Kidney epithelial cell (primary cell): Measurements from ENCODE around the gene PRDM10. TPM values are rescaled to one million over a fixed set of nuclear protein-coding genes. Genes with fewer than 3 reads are reported as not detected.
"Not testable (repeated sequence)": the region's sequence is repeated elsewhere in the genome, so short reads cannot be mapped to it uniquely, and the experiment has no call there.

ENCODE experiments used
- DNase-seq: peaks from one replicate; pipeline ENCODE4 v3.0.0-alpha.2; 2010; ENCODE audit warnings: low read depth
- H3K27me3 ChIP-seq: 2 replicates; pipeline ENCODE4 v1.6.0; 2011; ENCODE audit warnings: low read length; ENCODE audit not compliant: control insufficient read depth, insufficient read depth
- H3K36me3 ChIP-seq: 2 replicates; pipeline ENCODE4 v1.5.1; 2011; ENCODE audit warnings: low read length; ENCODE audit not compliant: control insufficient read depth, insufficient read depth
- H3K4me3 ChIP-seq: 2 replicates; pipeline ENCODE4 v1.5.1; 2011; ENCODE audit warnings: low read depth, mild to moderate bottlenecking, control low read depth, low read length
- total RNA-seq: library from RNA; depleted of rRNA; stranded (reverse); fragments of >200 nt; gene quantifications from 2 replicates; pipeline ENCODE4 v1.2.3, GENCODE V29; 2015
- TF ChIP-seq, protein P1 (sequence below): IDR thresholded peaks from 2 replicates; pipeline ENCODE4 v1.5.1; 2011; ENCODE audit warnings: mild to moderate bottlenecking, moderate library complexity, low read length, control low read depth, inconsistent platforms; ENCODE audit not compliant: insufficient read depth, poor library complexity, severe bottlenecking

PRDM10 gene
- total RNA-seq, 1 donor from 2014 or later: 7.1 TPM

DNA sequence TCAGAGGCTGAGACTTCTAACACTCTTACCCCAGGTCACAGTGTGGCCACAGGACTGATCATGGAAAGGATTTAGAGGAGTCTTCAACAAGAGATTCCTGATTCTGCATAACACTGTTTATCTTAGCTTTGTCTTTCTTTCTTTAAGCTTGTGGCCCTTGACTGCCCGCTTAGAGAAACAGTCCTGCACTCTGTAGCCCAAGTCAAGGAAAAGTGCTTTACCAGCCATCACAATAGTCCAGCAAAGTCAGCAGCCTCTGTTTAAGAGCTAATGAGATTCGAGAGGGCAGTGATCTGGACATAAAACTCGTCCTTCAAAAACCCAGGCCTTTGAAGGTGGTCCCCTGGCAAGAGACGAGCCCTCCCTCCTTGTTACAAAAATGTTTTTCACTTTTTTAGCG lies 30.0 kb downstream of the PRDM10 start:
- H3K4me3 ChIP-seq: no peak overlapping the region
- no peaks in the 10 kb centered on the region for H3K36me3 ChIP-seq
- no peak for DNase-seq
- TF ChIP-seq, protein P1, sequence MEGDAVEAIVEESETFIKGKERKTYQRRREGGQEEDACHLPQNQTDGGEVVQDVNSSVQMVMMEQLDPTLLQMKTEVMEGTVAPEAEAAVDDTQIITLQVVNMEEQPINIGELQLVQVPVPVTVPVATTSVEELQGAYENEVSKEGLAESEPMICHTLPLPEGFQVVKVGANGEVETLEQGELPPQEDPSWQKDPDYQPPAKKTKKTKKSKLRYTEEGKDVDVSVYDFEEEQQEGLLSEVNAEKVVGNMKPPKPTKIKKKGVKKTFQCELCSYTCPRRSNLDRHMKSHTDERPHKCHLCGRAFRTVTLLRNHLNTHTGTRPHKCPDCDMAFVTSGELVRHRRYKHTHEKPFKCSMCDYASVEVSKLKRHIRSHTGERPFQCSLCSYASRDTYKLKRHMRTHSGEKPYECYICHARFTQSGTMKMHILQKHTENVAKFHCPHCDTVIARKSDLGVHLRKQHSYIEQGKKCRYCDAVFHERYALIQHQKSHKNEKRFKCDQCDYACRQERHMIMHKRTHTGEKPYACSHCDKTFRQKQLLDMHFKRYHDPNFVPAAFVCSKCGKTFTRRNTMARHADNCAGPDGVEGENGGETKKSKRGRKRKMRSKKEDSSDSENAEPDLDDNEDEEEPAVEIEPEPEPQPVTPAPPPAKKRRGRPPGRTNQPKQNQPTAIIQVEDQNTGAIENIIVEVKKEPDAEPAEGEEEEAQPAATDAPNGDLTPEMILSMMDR: no peak
- no peaks in the 10 kb centered on the region for H3K27me3 ChIP-seq

DNA sequence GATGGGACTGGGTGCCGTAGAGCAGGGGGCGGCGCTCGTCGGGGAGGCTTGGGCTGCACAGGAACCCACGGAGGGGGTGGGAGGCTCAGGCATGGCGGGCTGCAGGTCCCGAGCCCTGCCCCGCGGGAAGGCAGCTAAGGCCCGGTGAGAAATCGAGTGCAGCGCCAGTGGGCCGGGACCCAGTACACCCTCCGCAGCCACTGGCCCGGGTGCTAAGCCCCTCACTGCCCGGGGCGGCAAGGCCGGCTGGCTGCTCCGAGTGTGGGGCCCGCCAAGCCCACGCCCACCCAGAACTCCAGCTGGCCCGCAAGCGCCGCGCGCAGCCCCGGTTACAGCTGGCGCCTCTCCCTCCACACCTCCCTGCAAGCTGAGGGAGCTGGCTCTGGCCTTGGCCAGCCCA lies 30.8 kb downstream of the PRDM10 start:
- DNase-seq, H3K27me3 ChIP-seq, H3K36me3 ChIP-seq, H3K4me3 ChIP-seq: not testable (repeated sequence)

DNA sequence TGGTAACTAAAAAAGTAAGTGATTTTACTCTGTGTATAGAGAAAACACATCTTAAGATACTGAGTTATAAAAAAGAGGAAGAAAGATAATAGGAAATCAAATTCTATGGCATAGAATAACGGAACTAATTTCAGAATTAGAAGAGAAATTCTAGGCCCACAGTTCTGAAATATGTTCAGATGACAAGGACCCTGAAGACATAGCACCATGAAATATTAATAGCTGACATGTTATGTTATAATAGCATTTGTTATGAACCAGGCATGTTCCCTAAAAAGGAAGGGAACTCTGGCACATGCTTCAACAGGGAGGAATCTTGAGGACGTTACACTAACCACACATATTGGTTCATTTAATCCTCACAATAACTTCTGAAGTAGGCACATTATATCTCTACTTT lies 32.7 kb downstream of the PRDM10 start:
- Histone ChIP-seq H3K36me3 (no peaks in the 10 kb centered on the region), H3K4me3 (no peak overlapping the region), H3K27me3 (no peaks in the 10 kb centered on the region)
- TF ChIP-seq, protein P1: no peak
- DNase-seq: no peak

DNA sequence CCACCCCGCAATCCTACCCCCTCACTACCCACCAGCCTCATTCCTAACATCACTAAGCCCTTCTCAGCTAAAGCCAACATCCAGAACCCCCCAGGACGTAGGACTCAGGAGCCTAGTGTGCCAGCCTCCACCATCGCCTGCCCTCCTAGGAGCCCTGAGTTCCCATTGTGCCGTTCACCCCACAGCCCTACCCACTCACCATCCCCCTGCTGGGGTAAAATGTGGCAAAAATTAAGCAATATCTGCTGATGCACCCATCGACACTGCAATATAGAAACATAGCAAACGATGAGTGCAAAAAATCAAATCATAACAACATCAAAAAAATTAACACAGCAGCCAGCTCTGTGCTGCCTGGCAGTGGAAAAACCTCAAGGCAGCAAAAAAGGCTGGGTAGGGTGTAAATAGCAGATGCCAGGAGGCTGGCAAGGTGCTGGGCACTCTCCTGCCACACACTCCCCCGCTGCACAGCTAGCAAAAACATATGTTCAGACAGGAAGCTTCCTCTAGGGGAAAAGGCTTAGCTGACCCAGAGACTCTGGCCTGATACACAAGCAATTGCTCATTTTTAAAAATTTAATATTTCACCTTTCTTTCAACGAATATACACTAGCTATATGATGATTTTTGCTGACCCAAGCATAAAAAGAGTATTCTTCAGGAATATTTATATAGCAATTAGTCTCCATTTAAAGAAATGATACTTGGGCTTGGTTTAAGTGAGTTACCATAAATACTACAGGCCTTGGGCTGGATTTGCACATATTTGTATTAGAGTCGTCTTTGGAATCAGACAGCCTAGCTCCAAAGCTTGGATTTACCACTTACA lies 33.8 kb downstream of the PRDM10 start:
- DNase-seq: no peak
- TF ChIP-seq, protein P1: no peak
- Histone ChIP-seq H3K4me3 (no peak overlapping the region), H3K27me3 (no peaks in the 10 kb centered on the region), H3K36me3 (no peaks in the 10 kb centered on the region)

DNA sequence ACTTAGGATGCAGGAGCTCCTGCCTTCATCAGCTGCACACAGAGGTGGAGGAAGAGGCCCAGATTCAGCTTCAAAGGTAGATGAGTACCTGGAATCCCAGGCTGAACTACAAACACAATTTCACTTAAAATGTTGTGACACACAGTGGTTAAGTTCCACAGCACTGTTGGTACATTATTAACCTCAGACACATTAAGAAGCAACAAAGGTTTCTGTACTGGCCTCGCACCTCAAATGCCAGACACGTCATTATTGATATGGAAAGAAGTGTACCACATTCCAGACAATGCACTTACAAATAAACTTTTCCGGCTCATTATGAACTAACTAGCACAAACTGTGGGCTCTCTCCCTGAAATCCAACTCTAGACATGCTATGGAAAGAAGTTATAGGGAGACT lies 34.6 kb downstream of the PRDM10 start:
- Histone ChIP-seq H3K4me3 (no peak overlapping the region), H3K36me3 (no peaks in the 10 kb centered on the region), H3K27me3 (no peaks in the 10 kb centered on the region)
- TF ChIP-seq, protein P1: no peak
- no peak for DNase-seq

DNA sequence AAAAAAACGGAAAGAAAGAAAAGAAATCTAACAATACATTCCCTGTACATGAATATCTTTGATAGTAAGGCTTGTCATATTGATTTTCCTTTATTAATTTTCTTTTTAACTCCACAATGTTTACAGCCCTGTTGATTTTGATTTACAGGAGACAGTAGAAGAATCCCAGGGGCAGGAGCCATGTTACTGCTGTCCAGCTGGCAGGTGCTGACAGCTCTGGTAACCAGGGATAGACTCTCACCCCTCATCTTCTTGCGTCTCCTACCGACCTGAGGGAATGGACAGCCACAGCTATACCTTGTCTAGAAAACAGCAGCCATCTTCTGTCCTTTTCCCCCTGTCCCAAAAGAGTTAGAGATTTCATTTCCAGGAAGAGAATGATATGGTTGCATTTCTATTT lies 37.4 kb downstream of the PRDM10 start:
- Histone ChIP-seq H3K36me3 (no peaks in the 10 kb centered on the region), H3K27me3 (no peaks in the 10 kb centered on the region), H3K4me3 (no peak overlapping the region)
- TF ChIP-seq, protein P1: no peak
- no peak for DNase-seq
